CD4-positive, alpha-beta T cell treated with Interleukin-1 beta for 1 hour (primary cell): ENCODE results near the gene FGF21.
"Not testable (repeated sequence)": the region's sequence is repeated elsewhere in the genome, so short reads cannot be mapped to it uniquely, and the experiment has no call there.

Experiments used
- DNase-seq, 2 donors: peaks; one replicate each; pipeline ENCODE4 v3.0.0-alpha.2; 2020 to 2022

Gene FGF21

GRCh38 chr19:48755084-48755641 is at the start of gene FGF21:
TSS of gene FGF21 (plus strand) at chr19:48755524. CDS start at chr19:48756237, 713 bp downstream.
- no peak for DNase-seq

GRCh38 chr19:48708471-48708870 is 46.9 kb upstream of the FGF21 start:
- DNase-seq, result no peak

GRCh38 chr19:48711106-48711662 is 44.1 kb upstream of the FGF21 start:
- DNase-seq, result no peak

GRCh38 chr19:48713041-48713863 is 42.1 kb upstream of the FGF21 start:
- DNase-seq, result no peak

- peak; percentile 99 for DNase-seq
These were observed 41.2 kb upstream of the FGF21 start for GRCh38 chr19:48713864-48714755.

GRCh38 chr19:48714759-48715675 is 40.3 kb upstream of the FGF21 start:
- DNase-seq, result no peak

- DNase-seq, result no peak
These were observed 39.6 kb upstream of the FGF21 start for GRCh38 chr19:48715681-48716171.

- DNase-seq, result no peak
These were observed 38.6 kb upstream of the FGF21 start for GRCh38 chr19:48716562-48717291.

GRCh38 chr19:48718106-48718505 is 37.2 kb upstream of the FGF21 start:
- not testable (repeated sequence) for DNase-seq

- DNase-seq, result no peak
These were observed 36.6 kb upstream of the FGF21 start for GRCh38 chr19:48718711-48719231.

- DNase-seq, result no peak
These were observed 35.8 kb upstream of the FGF21 start, which contains the start of gene MAMSTR for GRCh38 chr19:48719263-48720171. TSS of gene MAMSTR (minus strand) at chr19:48719725. CDS start at chr19:48719031, 694 bp downstream.

- DNase-seq, result no peak
These were observed 35.1 kb upstream of the FGF21 start for GRCh38 chr19:48720251-48720612.

- DNase-seq, result peak; percentile 94 to 95
These were observed 34.6 kb upstream of the FGF21 start for GRCh38 chr19:48720613-48721296.

GRCh38 chr19:48722196-48722708 is 33.1 kb upstream of the FGF21 start:
- DNase-seq, result no peak

- DNase-seq, result peak; percentile 51 to 71
These were observed 30.2 kb upstream of the FGF21 start for GRCh38 chr19:48724796-48725753.

GRCh38 chr19:48726556-48726955 is 28.8 kb upstream of the FGF21 start:
- peak; percentile 68 to 69 for DNase-seq

- DNase-seq, result no peak
These were observed 26.2 kb upstream of the FGF21 start for GRCh38 chr19:48728911-48729664.
